Hepatocyte (in vitro differentiated cells): ENCODE results near the gene CEP128.

ENCODE experiments used
- CTCF ChIP-seq: fragments of 200-600 bp; sonication (generic); IDR thresholded peaks from 2 replicates; pipeline ENCODE4 v1.5.1; 2016; ENCODE audit warnings: antibody characterized with exemption, mild to moderate bottlenecking; ENCODE audit not compliant: poor library complexity
- EZH2 ChIP-seq: fragments of 200-600 bp; sonication (generic); IDR thresholded peaks from 2 replicates; pipeline ENCODE4 v1.6.1; 2016; ENCODE audit warnings: antibody characterized with exemption, mild to moderate bottlenecking, borderline replicate concordance

GRCh38 chr14:80845856-80846255 lies 95.7 kb downstream of the CEP128 start:
- TF ChIP-seq CTCF, result no peak
- TF ChIP-seq EZH2, result no peak
